Cerebellar cortex (tissue), 1 donor: Measurements from ENCODE around the gene LIMK2.
"Not testable (repeated sequence)": the region's sequence is repeated elsewhere in the genome, so short reads cannot be mapped to it uniquely, and the experiment has no call there.

ENCODE experiments used
- DNase-seq: peaks from one replicate; pipeline ENCODE4 v3.0.0-alpha.2; 2015; ENCODE audit warnings: low spot score

LIMK2 gene

DNA sequence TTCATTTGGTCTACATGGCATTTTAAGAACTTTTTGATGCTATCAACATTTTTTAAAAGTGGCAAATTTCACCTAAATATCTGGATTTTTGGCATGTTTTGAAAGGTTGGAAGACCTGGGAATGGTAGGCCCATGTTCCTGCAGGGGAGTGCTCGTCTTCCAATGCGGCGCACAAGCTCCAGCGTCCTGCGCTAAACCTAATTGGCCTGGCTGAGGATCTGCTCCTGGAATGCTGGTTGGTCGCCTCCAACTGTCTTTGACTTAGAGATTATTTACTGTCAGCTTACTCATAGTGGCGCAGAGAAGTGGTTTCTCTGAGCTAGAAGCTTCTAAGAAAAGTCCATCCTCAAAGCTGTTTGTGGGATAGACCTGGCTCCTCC lies 626 bp upstream of the LIMK2 start:
- no peak for DNase-seq

DNA sequence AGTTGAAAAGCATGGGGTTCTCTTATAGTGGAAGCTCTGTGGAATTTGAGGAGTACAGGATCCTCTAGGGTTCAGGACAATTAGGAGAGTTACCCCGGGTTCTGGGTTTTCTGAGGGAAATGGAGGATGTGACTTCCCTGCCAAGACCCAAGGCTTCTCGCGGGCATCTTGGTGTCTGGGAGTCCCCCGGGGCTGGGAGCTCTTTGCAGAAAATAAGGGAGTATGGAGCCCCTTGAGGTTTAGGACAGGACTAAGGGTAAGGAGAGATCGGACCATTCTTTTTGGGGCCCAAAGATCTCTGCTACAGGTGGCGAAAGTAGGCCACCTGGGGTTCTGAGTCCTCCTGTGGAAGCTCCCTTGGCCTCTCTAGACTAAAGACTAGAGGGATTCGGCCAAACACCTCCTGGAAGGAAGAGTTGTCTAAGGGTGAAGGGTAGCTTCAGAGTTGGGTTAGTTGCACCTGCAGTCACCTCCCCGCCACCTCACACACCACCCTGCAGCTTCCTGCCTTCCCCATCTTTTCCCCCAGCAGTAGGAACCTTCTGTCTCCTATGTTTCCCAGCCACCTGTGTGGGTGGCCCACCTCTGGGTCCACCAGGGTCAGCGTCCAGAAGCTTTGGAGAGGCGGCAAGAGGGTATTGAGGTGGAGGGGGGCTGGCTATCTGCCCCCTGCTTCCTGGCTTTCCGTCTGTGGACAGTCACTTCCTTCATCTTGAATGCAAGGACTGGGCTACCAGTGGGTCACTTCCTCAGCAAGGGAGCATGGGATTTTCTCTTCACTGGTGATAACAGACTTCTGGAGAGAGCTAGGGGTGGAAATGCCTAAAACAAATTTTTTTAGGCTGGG lies 908 bp downstream of the LIMK2 start:
- DNase-seq: no peak

DNA sequence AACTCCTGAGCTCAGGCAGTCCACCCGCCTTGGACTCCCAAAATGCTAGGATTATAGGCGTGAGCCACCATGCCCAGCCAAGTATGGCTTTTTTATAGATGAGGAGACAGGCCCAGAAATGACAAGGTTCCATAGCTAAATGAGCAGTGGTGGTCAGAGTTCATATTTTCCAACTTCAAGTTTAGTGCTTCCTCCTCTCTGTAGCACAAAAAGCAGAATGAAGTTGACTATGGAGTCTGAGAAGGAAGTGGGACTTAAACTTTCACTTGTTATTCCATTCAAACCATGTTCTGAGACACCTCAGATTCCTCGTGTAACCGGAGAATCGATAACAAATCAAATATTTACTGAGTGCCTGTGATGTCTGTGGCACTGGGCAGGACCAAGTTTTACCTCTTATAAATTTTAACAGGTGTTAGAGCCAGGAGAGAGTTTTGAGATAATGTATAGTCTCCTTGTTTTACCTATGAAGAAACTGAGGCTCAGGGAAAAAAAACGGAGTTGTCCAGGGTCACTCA lies 3.0 kb downstream of the LIMK2 start:
- DNase-seq: no peak

DNA sequence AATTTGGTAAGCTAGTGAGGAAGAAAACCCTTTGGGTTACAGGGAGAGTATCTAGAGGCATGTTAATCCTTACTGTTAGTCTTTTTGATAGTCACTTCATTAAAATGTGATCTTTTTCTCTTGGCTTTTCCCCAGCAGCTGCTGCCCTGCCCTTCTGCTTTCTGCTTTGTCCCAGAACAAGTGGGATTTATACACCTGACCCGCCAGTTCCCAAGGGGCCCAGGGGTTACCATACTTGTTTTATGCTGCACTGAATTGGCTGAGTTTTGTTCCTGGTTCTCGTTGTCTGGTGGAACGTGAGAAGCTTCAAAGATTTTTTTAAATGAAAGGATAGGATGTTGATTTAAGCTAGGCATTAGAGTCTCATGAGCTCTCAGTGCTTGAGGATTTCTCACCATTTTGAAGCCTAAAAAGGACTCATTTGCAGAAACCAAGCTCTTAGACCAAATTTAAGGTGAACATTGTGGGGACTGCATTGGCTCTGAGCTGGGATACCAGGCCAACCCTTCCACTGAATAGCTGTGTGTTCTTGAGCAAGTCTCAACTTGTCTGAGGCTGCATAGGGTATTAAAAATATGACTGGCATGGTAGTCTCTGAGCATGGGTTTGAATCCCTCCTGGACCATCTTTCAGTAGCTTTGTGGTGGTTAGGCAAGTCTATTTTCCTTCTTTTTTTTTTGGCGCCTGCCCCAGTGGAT lies 6.6 kb downstream of the LIMK2 start:
- no peak for DNase-seq

DNA sequence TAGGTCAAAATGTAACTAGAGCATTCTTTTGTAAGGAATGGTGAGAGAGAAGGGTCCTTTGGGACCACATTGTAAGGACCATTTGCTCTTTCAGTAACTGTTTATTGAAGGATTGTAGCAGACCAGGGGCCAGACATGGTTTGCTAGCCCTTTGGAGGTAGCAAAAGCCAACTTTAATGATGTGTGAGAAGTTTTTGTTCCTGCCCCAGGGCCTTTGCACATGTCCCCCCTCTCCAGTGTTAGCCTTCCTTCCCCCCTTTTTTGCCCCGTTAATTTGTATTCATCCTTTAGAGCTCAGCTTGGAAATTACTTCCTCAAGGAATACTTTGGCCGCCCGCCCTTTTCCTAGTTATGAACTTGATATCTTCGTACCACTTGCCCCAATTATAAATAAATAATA lies 9.0 kb downstream of the LIMK2 start:
- no peak for DNase-seq

DNA sequence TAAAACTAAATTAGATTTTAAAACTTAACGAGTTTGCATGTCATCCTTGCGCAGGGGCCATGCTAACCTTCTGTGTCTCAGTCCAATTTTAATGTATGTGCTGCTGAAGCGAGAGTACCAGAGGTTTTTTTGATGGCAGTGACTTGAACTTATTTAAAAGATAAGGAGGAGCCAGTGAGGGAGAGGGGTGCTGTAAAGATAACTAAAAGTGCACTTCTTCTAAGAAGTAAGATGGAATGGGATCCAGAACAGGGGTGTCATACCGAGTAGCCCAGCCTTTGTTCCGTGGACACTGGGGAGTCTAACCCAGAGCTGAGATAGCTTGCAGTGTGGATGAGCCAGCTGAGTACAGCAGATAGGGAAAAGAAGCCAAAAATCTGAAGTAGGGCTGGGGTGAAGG lies 10.6 kb downstream of the LIMK2 start:
- no peak for DNase-seq

DNA sequence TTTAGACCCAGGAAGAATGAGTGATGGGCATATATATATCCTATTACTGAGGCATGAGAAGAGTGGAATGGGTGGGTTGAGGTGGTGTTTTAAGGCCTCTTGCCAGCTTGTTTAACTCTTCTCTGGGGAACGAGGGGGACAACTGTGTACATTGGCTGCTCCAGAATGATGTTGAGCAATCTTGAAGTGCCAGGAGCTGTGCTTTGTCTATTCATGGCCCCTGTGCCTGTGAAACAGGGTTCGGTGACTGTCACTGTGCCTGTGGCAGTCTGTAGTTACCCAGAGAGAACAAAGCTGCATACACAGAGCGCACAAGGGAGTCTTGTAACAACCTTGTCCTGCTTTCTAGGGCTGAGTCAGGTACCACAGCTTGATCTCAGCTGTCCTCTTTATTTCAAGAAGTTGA lies 11.7 kb downstream of the LIMK2 start:
- DNase-seq: no peak

DNA sequence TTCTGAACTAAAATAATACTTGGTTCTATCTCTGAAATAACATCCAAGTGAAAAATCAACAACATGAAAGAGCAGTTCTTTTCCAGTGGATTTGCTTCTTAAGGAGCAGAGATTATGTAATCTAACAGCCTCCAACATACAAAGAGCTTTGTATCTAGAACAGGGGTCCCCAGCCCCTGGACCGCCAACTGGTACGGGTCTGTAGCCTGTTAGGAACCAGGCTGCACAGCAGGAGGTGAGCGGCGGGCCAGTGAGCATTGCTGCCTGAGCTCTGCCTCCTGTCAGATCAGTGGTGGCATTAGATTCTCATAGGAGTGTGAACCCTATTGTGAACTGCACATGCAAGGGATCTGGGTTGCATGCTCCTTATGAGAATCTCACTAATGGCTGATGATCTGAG lies 12.6 kb downstream of the LIMK2 start:
- not testable (repeated sequence) for DNase-seq

DNA sequence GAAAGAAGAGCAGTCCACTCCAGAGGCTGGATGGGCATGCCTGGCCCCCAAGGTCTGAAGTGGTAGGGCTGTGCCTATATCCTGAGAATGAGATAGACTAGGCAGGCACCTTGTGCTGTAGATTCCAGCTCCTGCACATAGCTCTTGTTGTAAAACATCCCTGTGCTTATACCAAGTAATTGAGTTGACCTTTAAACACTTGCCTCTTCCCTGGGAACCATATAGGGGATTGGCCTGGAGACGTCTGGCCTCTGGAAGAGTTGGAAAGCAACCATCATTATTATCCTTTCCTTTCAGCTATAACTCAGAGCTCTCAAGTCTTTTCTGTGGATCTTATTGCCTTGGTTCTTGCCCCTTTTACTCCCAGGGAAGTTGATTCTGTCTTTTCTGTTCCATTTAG lies 15.1 kb downstream of the LIMK2 start:
- no peak for DNase-seq

DNA sequence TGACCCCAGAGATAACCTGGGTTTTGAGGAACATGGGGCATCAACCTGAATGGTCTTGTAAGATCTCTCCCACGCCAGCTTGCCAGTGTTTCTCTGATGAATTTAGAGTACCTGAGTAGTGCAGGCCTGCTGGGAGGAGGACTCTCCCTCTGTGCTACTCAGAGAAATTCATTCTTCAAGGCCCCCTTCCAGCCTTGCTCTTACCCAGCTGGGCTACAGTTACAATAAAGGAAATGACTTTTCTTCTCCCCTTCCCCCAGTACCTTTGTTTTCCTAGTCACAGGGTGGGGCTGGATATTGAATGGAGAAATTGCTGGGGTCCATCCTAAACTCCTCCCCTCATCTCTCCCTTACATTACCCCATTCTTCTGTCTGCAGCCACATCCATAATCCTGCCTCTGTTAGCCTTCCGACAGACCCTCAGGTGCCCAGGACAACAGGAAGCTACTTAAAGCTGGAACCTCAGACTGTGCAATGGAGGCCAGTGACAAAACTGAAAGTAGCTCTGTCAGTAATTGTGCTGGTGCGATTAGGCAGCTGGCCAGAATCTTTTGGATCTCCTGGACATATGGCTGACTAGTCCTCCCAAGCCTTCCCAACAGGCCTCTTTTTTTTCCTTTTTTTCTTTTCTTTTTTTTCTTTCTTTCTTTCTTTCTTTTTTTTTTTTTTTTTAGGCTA lies 17.4 kb downstream of the LIMK2 start:
- peak; percentile 81 for DNase-seq

DNA sequence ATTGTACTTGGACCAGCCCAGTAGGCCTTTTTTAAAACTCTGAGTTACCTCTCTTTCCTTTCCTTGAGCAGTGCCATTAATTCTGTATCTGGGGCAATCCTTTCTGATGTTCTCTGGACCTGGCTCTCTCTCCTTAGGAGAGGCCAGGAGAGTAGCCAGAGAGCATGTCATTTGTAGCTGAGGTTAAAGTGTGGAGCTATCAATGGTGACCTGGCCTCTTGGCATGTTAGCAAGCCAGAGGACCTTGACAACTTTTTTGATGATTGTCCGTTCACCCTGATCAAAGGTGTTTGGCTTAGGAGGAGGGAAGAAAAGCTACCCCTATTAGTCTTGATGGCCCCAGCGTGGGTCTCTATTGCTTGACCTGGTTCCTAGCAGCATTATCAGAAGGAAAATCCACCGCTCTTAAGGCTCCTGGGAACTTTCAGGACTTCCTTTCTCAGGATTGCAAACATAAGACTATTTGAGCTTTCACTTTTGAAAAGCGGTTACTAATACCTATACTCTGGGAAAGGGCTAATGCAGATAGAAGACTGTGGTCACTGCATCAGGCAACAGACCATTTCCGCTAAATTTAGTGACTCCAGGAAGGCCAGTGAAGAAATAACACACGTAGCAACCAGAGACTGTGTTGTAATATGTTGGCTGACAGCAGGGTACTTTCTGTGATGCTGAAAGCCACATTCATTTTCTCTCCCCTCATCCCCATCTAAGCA lies 18.2 kb downstream of the LIMK2 start:
- no peak for DNase-seq

DNA sequence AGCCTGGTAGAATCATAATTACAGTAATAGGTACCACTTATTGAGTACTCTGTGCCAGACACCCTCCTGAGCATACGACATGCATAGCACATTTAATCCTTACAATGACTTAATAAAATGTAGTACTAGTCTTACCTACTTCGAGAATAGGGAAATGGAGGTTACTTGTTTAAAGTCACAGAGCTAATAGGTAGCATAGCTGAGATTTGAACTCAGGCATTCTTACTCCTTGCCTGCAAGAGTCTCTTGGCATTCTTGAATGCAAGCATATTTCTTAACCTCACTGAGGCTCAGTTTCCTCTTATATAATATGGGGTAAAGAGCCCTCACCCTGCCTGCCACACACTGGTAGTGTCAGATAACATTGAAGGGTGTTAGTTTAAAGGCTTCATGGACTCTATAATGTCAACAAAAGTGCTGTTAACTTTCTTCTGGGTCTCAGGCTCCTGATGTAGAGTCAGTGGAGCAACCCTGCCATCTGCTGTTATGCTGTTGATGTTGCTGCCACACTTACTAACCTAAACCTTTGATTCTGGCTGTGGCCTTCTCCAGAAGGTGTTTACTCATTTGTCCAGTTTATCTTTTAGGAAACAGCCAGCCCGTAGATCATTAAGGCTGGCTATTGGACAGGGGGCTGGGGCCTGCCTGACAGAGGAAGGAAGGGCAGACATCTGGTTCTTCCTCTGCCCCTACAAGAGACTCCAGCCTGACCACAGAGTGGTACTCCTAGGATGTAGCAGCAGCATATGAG lies 18.9 kb downstream of the LIMK2 start:
- peak; percentile 75 for DNase-seq

DNA sequence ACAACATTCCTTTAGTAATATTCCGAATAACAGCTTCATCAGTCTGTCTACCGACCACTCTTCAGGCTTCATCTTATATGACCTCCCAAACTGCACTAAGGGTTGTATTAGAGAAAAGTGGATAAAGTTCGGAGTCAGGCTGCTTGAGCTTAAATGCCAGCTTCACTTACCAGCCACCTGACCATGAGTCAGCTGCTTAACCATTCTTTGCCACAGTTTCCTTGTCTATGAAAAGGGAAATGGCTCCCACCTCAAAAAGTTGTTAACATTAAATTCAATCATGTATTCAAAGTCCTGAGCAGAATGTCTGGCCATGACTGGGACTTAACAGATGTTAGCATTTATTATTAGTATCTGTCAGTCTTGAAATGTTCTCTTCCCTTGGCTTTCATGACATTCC lies 20.9 kb downstream of the LIMK2 start:
- DNase-seq: no peak

DNA sequence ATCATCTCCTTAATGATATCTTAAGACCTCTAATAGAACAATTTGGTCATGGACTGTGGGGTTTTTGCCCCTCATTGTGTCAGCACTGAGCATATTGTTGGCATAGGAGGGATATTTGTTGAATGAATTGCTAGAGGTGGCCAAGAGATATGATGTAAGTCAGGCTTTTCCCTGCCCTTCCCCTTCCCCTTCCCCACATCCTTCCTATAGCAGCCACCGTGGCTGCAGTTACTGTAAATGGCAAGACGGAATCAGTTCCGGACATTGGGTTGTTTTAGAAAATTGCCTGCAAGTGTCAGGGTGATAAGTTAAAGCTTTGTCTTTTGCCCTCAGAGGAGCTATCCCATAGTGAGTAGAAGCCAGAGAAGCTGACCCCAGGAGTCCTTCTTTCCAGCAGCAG lies 23.0 kb downstream of the LIMK2 start:
- DNase-seq: no peak

DNA sequence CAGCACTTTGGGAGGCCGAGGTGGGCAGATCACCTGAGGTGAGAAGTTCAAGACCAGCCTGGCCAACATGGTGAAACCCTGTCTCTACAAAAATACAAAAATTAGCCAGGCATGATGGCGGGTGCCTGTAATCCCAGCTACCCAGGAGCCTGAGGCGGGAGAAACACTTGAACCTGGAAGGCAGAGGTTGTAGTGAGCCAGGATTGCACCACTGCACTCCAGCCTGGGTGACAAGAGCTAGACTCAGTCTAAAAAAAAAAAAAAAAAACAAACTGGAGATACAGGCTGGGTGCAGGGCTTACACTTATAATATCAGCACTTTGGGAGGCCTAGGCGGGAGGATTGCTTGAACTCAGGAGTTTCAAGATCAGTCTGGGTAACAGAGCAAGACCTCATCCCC lies 23.9 kb downstream of the LIMK2 start:
- not testable (repeated sequence) for DNase-seq

DNA sequence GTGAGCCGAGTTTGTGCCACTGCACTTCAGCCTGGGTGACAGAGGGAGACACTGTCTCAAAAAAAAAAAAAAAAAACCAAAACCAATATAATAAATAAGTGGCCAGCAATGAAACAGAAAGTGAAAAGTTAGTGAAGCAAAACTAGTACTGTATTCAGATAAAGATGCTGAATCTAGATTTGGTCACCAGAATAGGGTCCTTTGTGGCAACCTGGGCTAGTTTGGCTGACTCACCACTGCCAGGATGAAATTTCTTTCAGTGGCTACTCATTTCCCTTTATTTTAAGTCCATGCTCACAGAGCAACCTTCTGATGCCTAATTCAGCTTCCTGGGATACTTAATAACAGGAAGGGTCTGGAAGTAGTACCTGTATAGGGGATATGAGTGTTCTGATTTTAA lies 26.0 kb downstream of the LIMK2 start:
- no peak for DNase-seq

DNA sequence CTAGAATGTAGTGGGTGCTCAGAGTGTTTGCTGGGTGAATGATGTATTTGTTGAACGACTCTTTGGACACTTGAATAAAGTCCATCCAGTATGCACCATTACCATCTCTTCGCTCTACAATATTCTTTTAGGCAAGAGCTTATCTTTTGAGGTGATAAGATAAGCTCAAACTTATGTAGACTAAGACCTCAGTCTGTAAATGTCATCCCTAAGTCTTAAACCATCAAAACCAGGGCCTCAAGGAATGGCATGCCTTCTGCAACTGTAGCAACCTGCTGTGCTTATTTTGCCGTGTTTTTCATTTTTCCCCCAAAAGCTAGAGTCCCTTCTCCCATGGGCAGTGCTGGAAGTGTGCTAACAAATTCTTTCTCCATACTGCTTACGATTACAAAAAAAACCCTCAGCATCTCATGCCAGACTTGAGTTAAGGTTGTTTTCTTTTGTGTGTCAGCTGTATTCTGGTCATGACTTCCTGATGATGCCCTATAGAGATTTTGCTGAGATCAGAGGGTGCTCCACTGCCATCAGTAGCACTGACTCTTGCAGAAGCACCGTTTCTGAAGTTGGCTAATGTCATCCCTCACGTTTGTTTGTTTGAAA lies 27.8 kb downstream of the LIMK2 start:
- DNase-seq: no peak

DNA sequence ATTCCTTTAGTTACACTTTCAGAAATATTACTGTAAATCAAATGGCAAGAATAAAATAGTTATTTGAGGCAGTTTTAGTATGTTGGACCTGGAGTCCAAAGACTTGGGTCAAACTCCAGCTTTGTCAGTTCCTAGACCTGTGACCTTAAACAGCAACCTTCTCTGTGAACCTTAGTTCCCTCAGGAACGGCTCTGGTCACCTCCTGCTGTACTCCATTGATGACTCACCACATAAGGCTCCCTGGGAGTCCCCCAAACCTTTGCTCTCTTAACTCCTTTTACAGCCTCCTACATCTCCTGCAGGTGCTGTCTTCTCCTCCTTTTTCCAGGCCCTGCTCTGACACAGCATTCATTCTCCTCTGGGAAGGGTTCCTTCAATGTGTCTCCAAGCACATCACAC lies 29.1 kb downstream of the LIMK2 start:
- no peak for DNase-seq

DNA sequence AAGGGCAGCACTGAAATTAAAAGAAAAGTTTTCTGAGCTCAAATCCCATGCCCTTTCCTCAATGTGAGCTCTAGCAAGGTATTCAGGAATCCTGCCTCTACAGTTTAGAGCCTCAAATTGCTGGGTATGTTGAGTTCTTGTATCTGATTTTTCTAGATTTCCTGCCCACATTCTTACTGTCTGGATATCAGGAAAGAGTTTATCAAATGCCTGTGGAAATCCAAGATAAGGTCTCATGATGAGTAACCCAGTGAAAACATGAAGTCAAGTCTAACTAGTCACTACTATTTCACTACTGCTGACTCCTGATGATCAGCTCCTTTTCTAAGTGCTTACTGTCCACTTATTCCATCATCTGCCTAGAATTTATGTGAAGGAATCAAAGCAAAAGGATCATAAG lies 29.8 kb downstream of the LIMK2 start:
- DNase-seq: no peak

DNA sequence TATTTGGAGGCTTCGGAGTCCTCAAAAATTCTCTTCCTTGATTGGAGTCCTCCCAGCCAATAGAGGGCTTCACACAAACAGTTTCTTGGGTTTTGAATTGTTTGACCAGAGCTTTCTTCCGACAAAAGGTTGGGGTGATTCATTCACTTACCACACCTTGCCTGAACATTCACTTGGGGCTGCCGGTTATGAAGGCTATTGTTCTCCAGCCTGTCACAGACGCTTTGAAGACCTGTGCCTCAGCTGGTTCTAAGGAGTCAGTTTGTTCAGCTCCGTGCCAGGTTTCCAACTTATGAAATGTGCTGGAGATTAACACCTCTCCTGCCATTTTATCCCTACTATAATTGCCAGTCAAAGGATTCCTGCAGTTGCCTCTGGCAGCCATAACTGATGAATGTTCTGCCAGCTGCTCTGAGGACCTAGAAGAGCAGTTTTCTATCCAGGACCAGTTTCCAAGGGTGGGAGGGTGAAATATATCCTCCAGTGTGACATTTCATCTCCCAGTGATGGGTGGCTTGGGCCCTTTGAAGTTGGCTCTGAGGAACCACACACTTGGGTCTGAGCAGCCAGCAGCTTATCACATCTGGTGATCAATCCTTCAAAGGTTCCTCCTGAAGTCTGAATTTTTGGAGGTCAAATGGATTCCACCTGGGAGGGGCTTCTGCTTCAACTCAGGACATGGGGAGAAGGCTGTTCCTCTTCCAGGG lies 31.4 kb downstream of the LIMK2 start:
- DNase-seq: no peak
